Myocyte (in vitro differentiated cells): ENCODE data around the gene KIAA1671. TPM values are rescaled to one million over a fixed set of nuclear protein-coding genes. Genes with fewer than 3 reads are reported as not detected.

Experiments used
- DNase-seq: peaks from one replicate; pipeline ENCODE4 v3.0.0-alpha.2; 2012; ENCODE audit warnings: low read depth
- total RNA-seq: library from RNA; depleted of rRNA; stranded (reverse); fragments of >200 nt; gene quantifications from 2 replicates; pipeline ENCODE4 v1.2.3, GENCODE V29; 2014

Gene KIAA1671
- total RNA-seq, 1 donor from 2014 or later: 10.4 TPM

- DNase-seq: peak; percentile 35
Observed at GRCh38 chr22:24950272-24950902, 2.1 kb upstream of the KIAA1671 start.

DNA sequence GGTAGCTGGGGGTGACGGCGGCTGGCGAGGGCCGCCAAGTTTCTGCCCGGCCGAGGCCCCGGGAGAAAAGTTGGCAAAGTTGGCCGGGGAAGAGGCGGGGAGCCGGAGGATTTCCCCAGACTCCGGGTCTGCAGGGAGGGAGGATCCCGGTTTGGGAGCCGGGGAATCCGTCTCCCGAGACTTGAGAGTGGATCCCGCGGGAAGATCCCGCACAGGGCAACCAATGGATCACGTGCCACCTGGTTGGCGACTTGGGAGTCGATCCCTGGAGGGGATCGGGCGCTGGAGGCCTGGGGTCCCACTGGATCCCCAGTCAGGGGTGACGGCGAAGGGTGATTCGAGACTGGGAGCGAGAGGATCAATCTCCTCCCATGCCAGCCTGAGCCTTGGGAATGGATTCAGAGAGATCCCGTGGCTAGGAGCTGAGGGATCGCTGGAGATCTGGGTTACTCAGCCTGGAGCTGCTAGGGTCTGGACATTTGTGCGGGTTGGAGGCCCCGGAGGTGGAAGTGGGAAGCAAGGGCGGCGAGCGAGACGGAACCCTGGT, 394 bp downstream of the KIAA1671 start:
- DNase-seq: peak; percentile 66

DNA sequence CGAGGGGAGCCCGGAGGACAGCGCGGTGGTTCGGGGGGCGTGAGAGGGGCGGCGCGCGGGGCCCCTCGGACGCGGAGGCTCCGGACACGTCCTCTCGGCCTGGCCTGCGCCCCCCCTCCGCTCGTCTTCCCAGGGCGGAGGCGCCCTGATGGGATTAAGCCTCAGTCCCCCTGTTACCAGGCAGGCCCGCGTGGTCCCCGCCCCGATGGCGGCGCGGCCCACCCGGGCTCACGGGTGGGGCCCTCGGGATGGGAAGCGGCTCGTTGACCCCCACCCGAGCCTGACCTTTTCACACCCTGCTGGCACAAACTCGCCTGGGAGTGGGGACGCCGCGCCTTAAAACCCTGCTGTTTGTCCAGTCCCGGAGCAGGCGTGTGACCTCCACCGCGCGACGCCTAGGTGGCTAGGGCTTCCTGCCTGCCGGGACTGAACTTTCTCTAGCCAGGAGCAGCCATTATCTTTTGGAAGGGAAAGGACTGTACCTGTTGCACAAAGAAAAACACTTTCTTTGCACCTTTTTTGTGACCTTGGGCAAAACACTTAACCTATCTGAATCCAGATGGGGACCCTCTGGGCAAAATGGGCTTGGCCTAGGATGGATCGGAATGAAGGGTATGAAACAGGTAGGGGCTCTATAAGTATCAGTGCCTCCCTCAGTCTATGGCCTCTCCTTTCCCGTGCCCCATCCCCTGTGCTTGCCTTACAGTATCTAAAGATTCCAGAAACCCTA, 1.0 kb downstream of the KIAA1671 start:
- no peak for DNase-seq

- no peak for DNase-seq
Observed at GRCh38 chr22:24954114-24954463, 1.6 kb downstream of the KIAA1671 start.

GRCh38 chr22:24954856-24955255, 2.3 kb downstream of the KIAA1671 start:
- no peak for DNase-seq

- no peak for DNase-seq
Observed at GRCh38 chr22:24957043-24957442, 4.5 kb downstream of the KIAA1671 start.

DNA sequence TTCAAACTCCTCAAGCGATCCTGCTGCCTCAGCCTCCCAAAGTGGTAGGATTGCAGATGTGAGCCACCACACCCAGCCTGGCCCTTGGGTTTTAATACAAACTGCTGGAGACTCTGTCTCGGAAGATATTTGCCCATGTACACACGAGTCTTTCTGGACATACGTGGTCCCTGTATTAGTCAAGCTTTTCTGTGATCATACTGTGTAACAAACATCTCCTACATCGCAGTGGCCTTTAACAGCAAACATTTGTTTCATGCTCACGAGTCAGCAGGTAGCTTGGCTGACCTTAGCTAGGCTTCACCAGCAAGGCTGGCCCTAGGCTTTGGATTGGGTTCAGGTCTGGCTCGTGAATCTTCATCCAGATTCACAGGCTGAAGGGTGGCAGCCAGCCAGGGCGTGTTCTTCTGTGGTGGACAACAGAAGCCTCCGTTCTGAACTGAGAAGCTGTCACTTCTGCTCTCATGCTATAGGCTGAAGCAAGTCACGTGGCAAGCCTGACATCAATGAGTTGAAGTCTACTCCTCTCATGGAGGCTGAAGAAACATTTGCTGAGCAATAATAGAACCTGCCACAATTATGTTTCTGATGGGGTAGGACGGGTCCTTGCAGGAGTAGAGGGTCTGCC, 8.8 kb downstream of the KIAA1671 start:
- no peak for DNase-seq

- no peak for DNase-seq
Observed at GRCh38 chr22:24962094-24962493, 9.6 kb downstream of the KIAA1671 start.

DNA sequence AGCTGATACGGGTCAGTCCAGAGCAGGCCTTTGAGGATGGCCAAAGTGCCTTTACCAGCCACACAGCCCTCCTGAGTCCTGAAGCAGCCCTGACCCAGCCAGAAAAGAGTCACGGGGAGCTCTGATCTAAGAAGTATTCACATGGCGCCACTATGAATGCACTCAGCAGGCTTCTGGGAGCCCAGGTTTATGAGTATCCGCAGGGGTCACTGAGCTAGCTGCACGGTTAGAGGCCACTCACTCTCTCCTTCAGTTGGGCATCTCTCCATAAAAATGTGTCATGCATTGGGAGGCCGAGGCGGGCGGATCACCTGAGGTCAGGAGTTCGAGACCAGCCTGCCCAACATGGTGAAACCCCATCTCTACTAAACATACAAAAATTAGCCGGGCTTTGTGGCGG, 10.3 kb downstream of the KIAA1671 start:
- no peak for DNase-seq

GRCh38 chr22:24964441-24964840, 11.9 kb downstream of the KIAA1671 start:
- no peak for DNase-seq

DNA sequence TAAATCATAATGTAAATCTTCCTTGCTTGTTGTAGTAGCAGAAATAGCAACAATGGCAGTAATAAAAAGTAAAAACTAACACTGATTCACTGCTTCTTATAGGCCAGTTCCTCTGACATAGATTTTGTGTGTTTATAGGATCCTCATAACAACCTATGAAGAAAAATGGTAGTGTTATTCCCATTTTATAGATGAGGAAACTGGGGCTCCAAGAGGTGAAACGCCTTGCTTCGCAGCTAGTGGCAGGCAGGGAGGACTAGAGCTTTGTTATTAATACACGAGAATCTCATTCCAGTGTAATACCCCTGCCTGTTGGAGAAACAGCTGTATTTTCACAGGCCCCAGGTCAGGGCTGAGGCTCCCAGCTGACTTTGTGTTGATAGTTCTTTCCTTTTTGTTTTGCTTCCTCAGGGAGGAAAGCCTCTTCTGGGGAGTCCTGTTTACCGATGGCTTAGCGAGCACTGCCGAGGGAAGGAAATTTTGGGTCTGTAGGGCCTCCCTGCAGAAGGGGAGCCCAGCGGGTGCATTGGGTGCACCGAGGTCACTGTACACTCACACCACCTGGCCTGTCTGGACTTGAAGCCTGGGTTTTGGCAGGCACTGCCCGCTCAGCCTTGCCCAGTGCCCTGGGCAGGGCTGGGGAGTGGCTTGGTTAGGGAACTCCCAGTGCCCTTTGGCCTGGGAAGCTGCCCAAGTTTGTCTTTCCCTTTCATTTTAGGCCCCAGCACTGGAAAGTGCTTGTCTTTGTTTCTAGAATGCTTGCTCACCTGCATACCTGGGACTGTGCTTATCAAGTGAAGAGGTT, 13.5 kb downstream of the KIAA1671 start:
- peak; percentile 57 for DNase-seq

DNA sequence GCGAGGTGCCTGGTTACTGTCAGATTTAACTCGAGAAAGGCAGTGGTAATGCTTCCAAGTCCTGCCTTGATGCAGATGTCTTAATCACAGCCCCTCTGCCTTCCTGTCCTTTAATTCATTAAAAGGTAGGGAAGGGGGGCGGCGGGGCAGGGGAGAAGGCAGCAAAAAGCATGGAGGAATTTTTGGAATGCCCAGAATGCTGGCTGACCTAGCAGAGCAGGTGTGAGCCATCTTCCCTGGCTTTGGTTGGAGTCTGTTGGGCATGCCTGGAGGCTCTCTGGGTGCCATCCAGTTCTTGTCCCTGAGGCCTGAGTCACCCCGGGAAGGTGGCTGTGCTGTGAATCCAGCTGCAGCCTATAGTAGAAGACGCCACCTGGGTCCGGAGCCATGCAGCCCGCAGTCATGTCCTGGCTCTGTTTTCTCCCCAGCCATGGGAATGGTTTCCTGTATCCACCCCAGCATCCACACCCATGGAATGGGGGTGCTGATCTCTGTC, 15.6 kb downstream of the KIAA1671 start:
- DNase-seq: peak; percentile 51

DNA sequence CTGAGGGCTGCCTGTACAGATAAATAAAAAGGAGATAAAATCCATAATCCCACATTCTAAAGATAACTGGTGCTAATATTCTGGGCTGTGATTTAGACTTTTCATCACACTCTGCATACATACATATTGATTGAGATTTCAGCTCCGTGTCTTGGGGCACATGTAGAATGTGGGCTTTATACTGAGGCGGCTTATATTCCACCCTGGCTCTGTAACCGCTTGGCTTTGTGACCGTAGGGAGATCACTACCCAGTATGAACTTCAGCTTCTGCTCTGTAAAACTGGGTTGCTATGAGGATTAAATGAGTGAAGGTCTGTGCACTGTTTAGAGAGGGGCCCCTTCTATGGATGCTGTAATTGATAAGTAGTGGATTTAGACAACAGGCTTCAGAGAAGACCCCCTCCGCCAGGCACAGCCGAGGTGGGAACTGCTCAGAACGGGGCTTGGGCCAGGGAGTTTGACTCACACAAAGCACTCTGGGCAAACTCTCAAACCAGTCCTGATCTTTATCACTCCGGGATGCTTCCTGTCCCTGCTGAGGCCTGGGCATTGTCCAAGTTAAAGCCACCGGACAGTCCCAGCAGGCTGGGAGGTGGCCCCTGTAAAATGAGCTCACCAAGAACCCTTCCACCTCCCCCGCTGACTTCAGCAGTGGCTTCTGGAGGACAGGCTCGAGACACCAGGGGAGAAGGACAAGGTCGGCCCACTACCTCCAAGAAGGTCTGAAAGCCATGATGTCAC, 17.2 kb downstream of the KIAA1671 start:
- peak; percentile 68 for DNase-seq

GRCh38 chr22:24972369-24972768, 19.9 kb downstream of the KIAA1671 start:
- no peak for DNase-seq

DNA sequence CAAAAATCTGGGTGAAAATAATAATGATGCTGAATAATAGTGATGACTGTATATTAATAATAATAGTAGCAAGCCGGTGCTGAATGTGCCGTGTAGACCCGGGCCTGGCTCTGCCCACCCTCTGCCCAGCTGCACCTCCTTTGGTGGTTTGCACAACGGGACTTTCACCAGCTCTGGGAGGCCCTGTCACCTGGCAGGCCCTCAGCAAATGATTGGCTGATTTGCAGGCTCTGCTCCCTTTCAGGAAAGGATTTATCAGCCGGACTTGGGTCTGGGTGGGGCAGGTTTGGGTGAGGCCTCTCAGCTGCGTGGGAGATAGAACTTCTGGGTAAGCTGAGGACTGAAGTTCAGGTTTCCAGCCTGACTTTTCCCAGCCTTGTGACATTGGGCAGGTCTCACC, 21.4 kb downstream of the KIAA1671 start:
- DNase-seq: no peak

GRCh38 chr22:24975125-24975640, 22.7 kb downstream of the KIAA1671 start:
- DNase-seq: no peak

- DNase-seq: no peak
Observed at GRCh38 chr22:24975813-24976341, 23.4 kb downstream of the KIAA1671 start.

GRCh38 chr22:24976442-24977218, 24.1 kb downstream of the KIAA1671 start:
- DNase-seq: peak; percentile 53
